Activated CD4-positive, alpha-beta memory T cell treated with anti-CD3 and anti-CD28 coated beads for 36 hours (primary cell): Measurements from ENCODE around the gene LATS1. TPM values are rescaled to one million over a fixed set of nuclear protein-coding genes. Genes with fewer than 3 reads are reported as not detected.
"Not testable (repeated sequence)": the region's sequence is repeated elsewhere in the genome, so short reads cannot be mapped to it uniquely, and the experiment has no call there.

ENCODE experiments used
- CTCF ChIA-PET: fragments of 350-600 bp; sonication (Branson Sonifier 250); formaldehyde crosslinking; loops from one replicate; lab custom pipeline; 2021; ENCODE audit warnings: antibody characterized with exemption, inconsistent platforms; lab: Charles Lee
- POLR2A ChIA-PET: fragments of 350-600 bp; sonication (Branson Sonifier 250); formaldehyde crosslinking; loops from one replicate; lab custom pipeline; 2021; ENCODE audit warnings: antibody characterized with exemption; lab: Charles Lee
- DNase-seq: peaks from one replicate; pipeline ENCODE4 v3.0.0-alpha.2; 2020
- H3K27ac Mint-ChIP-seq: one replicate; pipeline ENCODE4 v1.8.0; 2021; ENCODE audit warnings: mixed read lengths
- H3K27me3 Mint-ChIP-seq: one replicate; pipeline ENCODE4 v1.8.0; 2021; ENCODE audit warnings: mixed read lengths
- H3K36me3 Mint-ChIP-seq: one replicate; pipeline ENCODE4 v1.8.0; 2021; ENCODE audit warnings: mixed read lengths
- H3K4me1 Mint-ChIP-seq: one replicate; pipeline ENCODE4 v1.8.0; 2021; ENCODE audit warnings: low read depth, mixed read lengths
- H3K4me3 Mint-ChIP-seq: one replicate; pipeline ENCODE4 v1.8.0; 2021; ENCODE audit warnings: mild to moderate bottlenecking, mixed read lengths
- H3K9me3 Mint-ChIP-seq: one replicate; pipeline ENCODE4 v1.8.0; 2021; ENCODE audit warnings: mixed read lengths
- intact Hi-C: fragments of 100-400 bp; cut with micrococcal nuclease; formaldehyde crosslinking; loops from one replicate; pipeline ENCODE4 v1.15.1; 2023
- total RNA-seq, 2 experiments: library from RNA; stranded (reverse); gene quantifications; one replicate each; pipeline ENCODE4 v1.2.3, GENCODE V29; 2021

The LATS1 gene
- total RNA-seq = 10 to 100 TPM; 19.1 to 20.1 TPM

DNA sequence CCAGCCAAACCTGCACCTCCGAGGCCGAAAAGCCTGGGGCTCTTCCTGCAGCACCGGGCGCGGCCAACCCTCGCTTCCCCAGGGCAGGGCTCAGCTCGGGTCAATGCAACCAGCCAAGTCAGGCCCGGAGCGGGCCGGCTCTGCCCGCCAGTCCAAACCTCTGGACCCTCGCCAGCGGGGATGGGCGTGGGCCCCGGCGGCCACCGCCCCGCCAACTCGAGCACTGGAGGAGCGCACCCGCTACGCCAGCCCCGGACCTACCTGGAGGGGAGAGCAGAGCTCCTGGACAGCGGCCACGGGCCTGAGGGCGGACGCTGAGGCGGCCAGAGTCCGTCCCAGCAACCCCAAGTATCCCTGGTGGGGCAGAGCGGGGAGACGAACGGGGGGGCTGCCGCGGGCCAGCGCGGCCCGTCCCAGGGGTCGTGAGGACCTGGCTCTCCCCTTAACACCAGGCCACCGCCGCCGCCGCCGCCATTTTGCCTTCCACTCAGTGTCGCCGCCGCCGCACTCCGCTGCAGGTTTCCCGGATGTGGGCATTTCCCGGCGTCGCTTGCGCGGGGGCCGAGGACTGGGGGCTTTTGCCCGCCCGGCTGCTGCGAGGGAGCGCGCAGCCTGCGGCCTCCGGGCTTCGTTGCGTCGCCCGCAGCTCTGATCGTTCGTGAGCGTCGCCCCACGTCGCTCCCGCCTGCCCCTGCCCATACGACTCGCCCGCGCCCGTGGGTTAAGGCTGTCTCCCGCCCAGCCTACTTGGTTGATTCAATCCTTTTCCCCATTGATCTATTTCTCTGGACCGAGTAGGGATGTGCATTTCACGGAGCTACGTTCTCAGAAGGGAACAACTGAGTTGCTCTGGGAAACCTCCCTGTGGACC, at the start of gene LATS1:
LATS1 (minus strand) TSS at position 514 of the 871 bp plus-strand sequence. CDS start 15,975 bp downstream, outside the sequence.
- CTCF ChIA-PET = interaction anchor here (0.6 to 2.1 kb wide), 9 partner anchors 13 to 172 kb away, joined by 3 to 5 read pairs (median 3); partner anchors contain the start of genes PCMT1 and PPIL4
- Mint-ChIP-seq H3K27me3 (no peaks in the 10 kb centered on the region), H3K4me1 (peaks cover 31% of the 10 kb centered on the region), H3K9me3 (no peaks in the 10 kb centered on the region), H3K27ac (peak within 1 kb of the TSS; percentile 96), H3K4me3 (peak within 1 kb of the TSS; percentile 92), H3K36me3 (peaks cover 8% of the 10 kb centered on the region)
- intact Hi-C loops = loop anchor here (1.0 to 10.0 kb wide), 8 partner anchors 28 to 287 kb away; partner anchors contain the start of genes GINM1, KATNA1, NUP43 and PPIL4
- POLR2A ChIA-PET = interaction anchor here (1.0 to 2.9 kb wide), 11 partner anchors 9 to 172 kb away, joined by 3 to 15 read pairs (median 5); partner anchors contain the start of genes GINM1, PCMT1 and PPIL4
- DNase-seq = peak; percentile 95

DNA sequence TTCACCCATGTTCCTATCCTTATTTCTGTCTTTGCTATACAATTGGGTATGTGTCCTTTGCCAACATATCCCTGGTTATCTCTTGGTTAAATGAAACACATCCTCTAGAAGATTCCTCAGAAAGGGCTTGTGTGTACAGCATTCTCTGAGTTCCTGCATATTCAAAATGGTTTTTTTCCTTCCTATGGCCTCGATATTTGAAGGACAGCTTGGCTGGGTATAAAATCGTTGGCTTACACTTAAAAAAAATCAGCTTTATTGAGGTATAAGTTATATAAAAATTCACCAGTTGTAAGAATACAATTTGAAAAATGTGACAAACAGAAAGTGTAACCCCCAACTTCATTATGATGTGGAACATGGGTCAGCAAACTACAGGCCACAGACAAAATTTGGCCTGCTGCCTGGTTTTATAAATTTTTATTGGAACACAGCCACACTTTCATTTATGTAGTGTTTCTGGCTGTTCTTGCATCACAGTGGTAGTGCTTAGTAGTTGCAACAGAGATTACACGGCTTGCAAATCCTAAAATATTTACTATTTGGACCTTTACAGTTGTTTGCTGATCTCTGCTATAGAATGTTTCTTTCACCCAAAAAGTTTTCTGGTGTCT, 48.4 kb upstream of the LATS1 start:
- Mint-ChIP-seq H3K27me3 (no peaks in the 10 kb centered on the region), H3K9me3 (peaks cover 5% of the 10 kb centered on the region), H3K4me3 (no peak overlapping the region), H3K27ac (no peak overlapping the region), H3K36me3 (peaks cover 21% of the 10 kb centered on the region), H3K4me1 (peaks cover 10% of the 10 kb centered on the region)
- DNase-seq = no peak
- ChIA-PET CTCF (no interaction called here), POLR2A (no interaction called here)
- intact Hi-C loops = no loop called here

DNA sequence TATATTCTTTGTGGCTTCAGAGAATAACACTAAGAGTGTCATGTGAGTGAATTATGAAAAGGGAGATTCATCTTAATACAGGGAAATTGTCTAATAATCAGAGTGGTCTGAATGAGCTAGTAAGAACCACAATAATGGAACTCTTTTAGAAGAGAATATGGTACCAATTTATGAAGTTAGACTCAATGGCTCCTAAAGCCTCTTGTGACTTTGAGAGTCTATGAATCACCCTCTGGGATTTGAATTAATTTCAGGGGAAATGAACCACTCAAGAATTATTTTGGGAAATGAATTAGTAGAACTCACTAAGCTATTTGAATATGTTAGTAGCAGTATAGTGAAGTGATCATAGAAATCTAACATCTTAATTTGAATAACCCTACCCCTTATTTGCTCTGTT, 46.0 kb upstream of the LATS1 start:
- Mint-ChIP-seq H3K36me3 (peaks cover 24% of the 10 kb centered on the region), H3K27ac (no peak overlapping the region), H3K4me3 (no peak overlapping the region), H3K9me3 (peaks cover 5% of the 10 kb centered on the region), H3K4me1 (peaks cover 9% of the 10 kb centered on the region), H3K27me3 (no peaks in the 10 kb centered on the region)
- DNase-seq = no peak
- intact Hi-C loops = no loop called here
- ChIA-PET POLR2A (no interaction called here), CTCF (interaction anchor here (0.7 to 1.0 kb wide), 2 partner anchors 20 to 60 kb away, joined by 3 to 6 read pairs; no protein-coding TSS in a partner anchor)

DNA sequence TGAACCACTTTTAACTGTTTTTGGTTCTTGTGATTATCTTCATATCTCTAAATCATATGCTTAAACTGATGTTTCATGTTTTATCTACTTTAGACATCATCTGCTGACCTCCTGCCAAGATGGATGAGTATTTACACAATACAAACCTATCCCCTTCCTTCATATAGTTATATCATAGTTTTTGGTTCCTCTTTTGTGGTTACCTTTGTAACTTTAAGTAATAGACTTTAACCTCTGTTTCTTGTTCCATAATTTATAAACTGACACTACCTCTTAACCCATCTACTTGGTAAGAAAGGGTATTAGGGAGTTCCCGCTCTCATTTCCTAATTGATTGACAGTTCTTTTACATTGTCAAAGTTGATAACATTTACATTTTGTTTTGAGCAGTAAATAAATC, 43.5 kb upstream of the LATS1 start:
- CTCF ChIA-PET = no interaction called here
- Mint-ChIP-seq H3K4me1 (peaks cover 7% of the 10 kb centered on the region), H3K9me3 (peaks cover 5% of the 10 kb centered on the region), H3K27ac (no peak overlapping the region), H3K4me3 (no peak overlapping the region), H3K27me3 (no peaks in the 10 kb centered on the region), H3K36me3 (peaks cover 15% of the 10 kb centered on the region)
- POLR2A ChIA-PET = no interaction called here
- intact Hi-C loops = no loop called here
- no peak for DNase-seq

DNA sequence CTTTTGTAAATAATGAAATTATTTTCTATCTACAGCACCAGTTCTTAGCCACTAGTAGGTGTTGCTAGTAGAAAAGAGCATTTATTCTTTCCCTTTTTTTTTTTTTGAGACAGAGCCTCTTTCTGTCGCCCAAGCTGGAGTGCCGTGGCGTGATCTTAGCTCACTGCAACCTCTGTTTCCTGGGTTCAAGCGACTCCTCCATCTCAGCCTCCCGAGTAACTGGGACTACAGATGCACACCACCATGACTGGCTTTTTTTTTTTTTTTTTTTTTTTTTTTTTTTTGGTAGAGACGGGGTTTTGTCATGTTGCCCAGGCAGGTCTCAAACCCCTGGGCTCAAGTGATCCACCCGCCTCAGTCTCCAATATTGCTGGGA, 38.3 kb upstream of the LATS1 start:
- DNase-seq = no peak
- peaks cover 11% of the 10 kb centered on the region for H3K36me3 Mint-ChIP-seq
- intact Hi-C loops = no loop called here
- H3K27me3 Mint-ChIP-seq = no peaks in the 10 kb centered on the region
- peaks cover 28% of the 10 kb centered on the region for H3K4me1 Mint-ChIP-seq
- H3K9me3 Mint-ChIP-seq = no peaks in the 10 kb centered on the region
- H3K27ac Mint-ChIP-seq = no peak overlapping the region
- no peak overlapping the region for H3K4me3 Mint-ChIP-seq
- POLR2A ChIA-PET = no interaction called here
- CTCF ChIA-PET = no interaction called here

DNA sequence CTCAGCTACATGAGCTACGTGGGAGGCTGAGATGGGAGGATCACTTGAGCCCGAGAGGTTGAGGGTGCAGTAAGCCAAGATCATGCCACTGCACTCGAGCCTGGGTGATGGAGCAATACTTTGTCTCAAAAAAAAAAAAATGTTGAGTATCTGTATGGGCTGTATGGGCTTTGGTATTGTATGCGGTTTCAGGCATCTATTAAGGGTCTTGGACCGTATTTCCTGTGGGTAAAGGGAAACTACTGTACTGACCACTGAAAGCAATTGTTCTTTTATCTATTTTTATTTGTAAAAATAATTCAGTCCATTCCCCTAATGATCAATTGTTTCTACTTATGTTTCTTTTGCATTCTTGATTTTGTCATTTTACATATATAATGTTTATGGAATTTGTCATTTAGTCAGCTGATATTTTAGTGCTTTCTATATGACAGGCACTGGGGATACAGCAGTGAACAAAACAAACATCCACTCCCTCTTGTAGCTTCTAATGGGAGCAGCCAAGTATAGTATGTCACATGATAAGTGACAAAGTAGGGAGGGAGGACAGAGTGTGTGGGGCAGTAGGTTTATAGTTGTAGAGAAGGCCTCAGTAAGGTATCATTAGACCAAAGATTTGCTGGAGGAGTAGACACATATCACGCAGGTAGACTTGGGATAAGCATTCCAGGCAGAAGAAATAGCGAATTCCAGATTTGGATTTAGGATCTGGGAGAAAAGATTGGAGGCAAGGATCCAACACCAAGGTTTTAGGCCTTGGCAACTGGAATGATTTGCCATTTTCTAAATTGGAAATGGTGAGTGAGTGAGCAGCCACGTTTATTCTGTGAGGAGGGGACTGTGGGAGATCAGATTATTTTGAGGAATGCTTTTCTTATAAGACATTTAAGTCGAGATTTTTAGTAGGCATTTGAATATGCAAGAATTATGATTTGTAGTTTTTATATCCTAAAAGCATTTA, 37.7 kb upstream of the LATS1 start:
- POLR2A ChIA-PET = no interaction called here
- CTCF ChIA-PET = no interaction called here
- Mint-ChIP-seq H3K9me3 (no peaks in the 10 kb centered on the region), H3K27ac (no peak overlapping the region), H3K27me3 (no peaks in the 10 kb centered on the region), H3K4me3 (no peak overlapping the region), H3K4me1 (peaks cover 31% of the 10 kb centered on the region), H3K36me3 (peaks cover 11% of the 10 kb centered on the region)
- no peak for DNase-seq
- intact Hi-C loops = no loop called here

DNA sequence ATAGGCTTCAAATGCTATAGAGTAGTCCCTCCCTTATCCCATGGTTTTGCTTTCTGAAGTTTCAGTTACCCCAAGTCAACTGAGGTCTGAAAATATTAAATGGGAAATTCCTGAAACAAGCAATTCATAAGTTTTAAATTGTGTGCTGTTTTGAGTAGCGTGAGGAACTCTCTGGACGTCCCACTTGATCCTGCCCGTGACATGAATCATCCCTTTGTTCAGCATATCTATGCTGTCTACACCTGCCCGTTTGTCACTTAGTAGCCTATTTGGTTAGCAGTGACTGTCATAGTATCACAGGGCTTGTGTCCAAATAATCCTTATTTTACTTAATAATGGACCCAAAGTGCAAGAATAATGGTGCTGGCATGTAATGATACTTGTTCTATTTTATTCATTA, 36.6 kb upstream of the LATS1 start:
- Mint-ChIP-seq H3K36me3 (peaks cover 5% of the 10 kb centered on the region), H3K27me3 (no peaks in the 10 kb centered on the region), H3K27ac (no peak overlapping the region), H3K4me1 (peaks cover 32% of the 10 kb centered on the region), H3K9me3 (no peaks in the 10 kb centered on the region), H3K4me3 (no peak overlapping the region)
- ChIA-PET CTCF (interaction anchor here (1.0 kb wide), 1 partner anchor 9 kb away, joined by 3 read pairs; no protein-coding TSS in a partner anchor), POLR2A (no interaction called here)
- intact Hi-C loops = no loop called here
- no peak for DNase-seq

DNA sequence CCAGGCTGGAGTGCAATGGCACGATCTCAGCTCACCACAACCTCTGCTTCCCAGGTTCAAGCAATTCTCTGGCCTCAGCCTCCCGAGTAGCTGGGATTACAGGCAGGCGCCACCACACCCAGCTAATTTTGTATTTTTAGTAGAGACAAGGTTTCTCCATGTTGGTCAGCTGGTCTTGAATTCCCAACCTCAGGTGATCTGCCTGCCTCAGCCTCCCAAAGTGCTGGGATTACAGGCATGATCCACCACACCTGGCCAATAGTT, 35.4 kb upstream of the LATS1 start:
- H3K9me3 Mint-ChIP-seq, H3K4me3 Mint-ChIP-seq, CTCF ChIA-PET, H3K27ac Mint-ChIP-seq, intact Hi-C loops, H3K27me3 Mint-ChIP-seq, DNase-seq, H3K36me3 Mint-ChIP-seq: not testable (repeated sequence)
- peaks cover 35% of the 10 kb centered on the region for H3K4me1 Mint-ChIP-seq
- POLR2A ChIA-PET = interaction anchor here (0.8 kb wide), 1 partner anchor 35 kb away, joined by 4 read pairs; the partner anchor contains the start of gene LATS1

DNA sequence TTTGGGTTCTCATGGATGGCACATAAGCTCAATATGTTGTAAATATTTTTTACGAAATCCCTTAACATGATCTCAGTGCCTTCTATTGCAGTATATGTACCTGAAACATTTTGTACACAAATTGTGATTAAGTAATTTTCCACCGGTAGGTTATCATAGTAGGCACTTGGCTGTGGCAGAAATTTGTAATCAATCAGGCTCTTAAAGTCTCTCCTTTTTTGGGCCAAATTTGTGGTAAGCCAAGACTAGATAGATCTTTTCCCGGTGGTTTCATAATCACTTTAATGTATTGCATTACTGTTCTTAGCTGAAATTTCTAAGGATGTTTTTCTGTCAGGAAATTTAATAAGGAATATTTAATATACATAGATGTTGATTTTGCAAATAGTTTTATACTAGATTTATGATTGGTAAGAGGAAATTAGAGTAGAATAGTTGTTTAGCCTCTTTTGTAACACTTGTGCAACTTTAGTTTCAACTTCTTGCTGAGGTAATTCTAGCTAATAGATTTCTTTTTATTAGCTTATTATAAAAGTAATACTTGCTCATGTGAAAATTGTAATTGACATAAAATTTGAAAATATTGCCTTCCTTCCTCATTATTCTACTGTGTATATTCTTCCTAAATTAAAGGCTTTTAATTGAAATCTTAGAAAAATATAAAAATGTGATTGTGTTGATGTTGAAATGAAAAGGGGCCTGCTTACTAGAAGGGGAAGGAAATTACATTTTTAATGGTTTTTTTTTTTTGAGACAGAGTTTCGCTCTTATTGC, 34.9 kb upstream of the LATS1 start:
- intact Hi-C loops = no loop called here
- DNase-seq = no peak
- peaks cover 35% of the 10 kb centered on the region for H3K4me1 Mint-ChIP-seq
- no peak overlapping the region for H3K4me3 Mint-ChIP-seq
- H3K27me3 Mint-ChIP-seq = no peaks in the 10 kb centered on the region
- ChIA-PET POLR2A (no interaction called here), CTCF (no interaction called here)
- H3K27ac Mint-ChIP-seq = no peak overlapping the region
- H3K9me3 Mint-ChIP-seq = no peaks in the 10 kb centered on the region
- peaks cover 3% of the 10 kb centered on the region for H3K36me3 Mint-ChIP-seq

DNA sequence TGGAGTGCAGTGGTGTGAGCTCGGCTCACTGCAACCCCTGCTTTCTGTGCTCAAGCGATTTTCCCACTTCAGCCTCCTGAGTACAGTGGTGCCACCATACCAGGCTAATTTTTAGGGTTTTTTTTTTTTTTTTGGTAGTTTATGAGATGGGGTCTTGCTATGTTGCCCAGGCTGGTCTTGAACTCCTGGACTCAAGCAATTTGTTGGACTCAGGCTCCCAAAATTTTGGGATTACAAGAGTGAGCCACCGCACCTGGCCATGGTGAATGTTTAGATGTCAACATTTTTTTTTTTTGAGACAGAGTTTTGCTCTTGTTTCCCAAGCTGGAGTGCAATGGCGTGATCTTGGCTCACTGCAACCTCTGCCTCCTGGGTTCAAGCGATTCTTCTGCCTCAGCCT, 34.0 kb upstream of the LATS1 start:
- H3K27me3 Mint-ChIP-seq, H3K36me3 Mint-ChIP-seq, H3K27ac Mint-ChIP-seq, DNase-seq, H3K9me3 Mint-ChIP-seq, intact Hi-C loops, H3K4me3 Mint-ChIP-seq, CTCF ChIA-PET, POLR2A ChIA-PET: not testable (repeated sequence)
- H3K4me1 Mint-ChIP-seq = peaks cover 40% of the 10 kb centered on the region

DNA sequence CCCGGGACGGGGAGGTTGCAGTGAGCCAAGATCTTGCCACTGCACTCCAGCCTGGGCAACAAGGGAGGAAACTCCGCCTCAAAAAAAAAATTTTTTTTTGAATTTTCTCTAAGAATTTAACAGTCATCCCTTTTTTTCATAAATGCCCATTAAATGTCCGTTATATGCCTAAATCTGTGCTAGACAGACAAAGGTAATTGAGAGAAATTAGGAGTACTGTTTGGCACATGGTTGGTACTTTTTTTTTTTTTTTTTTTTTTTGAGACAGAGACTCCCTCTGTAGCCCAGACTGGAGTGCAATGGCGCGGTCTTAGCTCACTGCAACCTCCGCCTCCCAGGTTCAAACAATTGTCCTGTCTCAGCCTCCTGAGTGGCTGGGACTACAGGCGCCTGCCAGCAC, 33.3 kb upstream of the LATS1 start:
- Mint-ChIP-seq H3K36me3 (peaks cover 3% of the 10 kb centered on the region), H3K27me3 (no peaks in the 10 kb centered on the region), H3K9me3 (no peaks in the 10 kb centered on the region), H3K27ac (no peak overlapping the region), H3K4me1 (peaks cover 47% of the 10 kb centered on the region), H3K4me3 (peak overlapping the region; percentile 87)
- DNase-seq = no peak
- POLR2A ChIA-PET = interaction anchor here (2.0 kb wide), 1 partner anchor 34 kb away, joined by 15 read pairs; the partner anchor contains the start of gene LATS1
- CTCF ChIA-PET = no interaction called here
- intact Hi-C loops = no loop called here
